Measurements from ENCODE around the gene SFTPB.

DNA sequence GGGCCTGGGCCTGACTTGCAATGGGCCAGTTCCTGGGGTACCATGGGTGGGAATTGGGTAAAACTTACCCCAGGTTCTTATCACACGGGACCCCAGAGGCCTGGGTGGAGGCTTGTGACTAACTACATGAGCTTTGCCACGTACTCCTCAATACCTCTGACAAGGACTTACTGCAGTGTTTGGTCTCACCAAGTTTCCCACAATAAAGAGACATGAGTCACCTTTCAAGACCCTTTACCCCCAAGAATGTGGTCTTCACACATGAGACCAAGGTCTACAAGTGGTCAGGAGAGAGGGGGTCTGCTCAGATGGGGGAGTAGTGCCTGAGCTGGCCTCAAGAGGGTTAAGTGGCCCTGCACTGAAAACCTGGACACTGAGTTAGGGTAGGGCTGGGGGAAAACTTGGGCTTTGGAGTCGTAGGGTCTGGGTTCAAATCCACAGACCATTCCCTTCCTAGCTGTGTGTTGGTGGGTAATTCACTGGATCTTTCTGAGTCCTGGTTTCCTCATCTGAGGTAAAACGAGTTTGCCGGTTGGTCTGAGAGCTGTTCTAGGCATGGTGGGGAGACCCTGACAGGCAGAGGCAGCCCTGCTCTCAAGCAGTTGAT is 24.1 kb upstream of the SFTPB start:
- no peak for TF ChIP-seq PAX5 (IDR thresholded peaks at IDR 0.05; ENCODE audit: insufficient read depth, low read length, severe bottlenecking)
- TF ChIP-seq SPI1 (IDR thresholded peaks at IDR 0.05; ENCODE audit: low read depth, low read length), result no peak
- no peak for TF ChIP-seq POLR2AphosphoS5 (IDR thresholded peaks at IDR 0.05; ENCODE audit: low read depth, low read length)
- TF ChIP-seq POLR2A (IDR thresholded peaks at IDR 0.05; ENCODE audit: low read depth, low read length), result no peak

Measured in GM12891 (cell line).